Ishikawa (cell line): ENCODE measurements around the gene SNRK.

ENCODE experiments used
- CREB1 ChIP-seq: IDR thresholded peaks from 2 replicates; pipeline ENCODE4 v1.6.1; 2012; ENCODE audit warnings: low read depth
- EGR1 ChIP-seq: IDR thresholded peaks from 2 replicates; pipeline ENCODE4 v1.6.1; 2012
- EP300 ChIP-seq: IDR thresholded peaks from 2 replicates; pipeline ENCODE4 v1.6.1; 2012; ENCODE audit warnings: borderline replicate concordance
- FOXM1 ChIP-seq: IDR thresholded peaks from 2 replicates; pipeline ENCODE4 v1.6.1; 2012; ENCODE audit warnings: low read depth, borderline replicate concordance
- MAX ChIP-seq: IDR thresholded peaks from 2 replicates; pipeline ENCODE4 v1.6.1; 2012
- NFIC ChIP-seq: IDR thresholded peaks from 2 replicates; pipeline ENCODE4 v1.6.1; 2012
- RAD21 ChIP-seq: IDR thresholded peaks from 2 replicates; pipeline ENCODE4 v1.6.1; 2012; ENCODE audit warnings: low read depth
- REST ChIP-seq: IDR thresholded peaks from 2 replicates; pipeline ENCODE4 v1.6.1; 2012; ENCODE audit warnings: low read depth, mild to moderate bottlenecking
- TAF1 ChIP-seq: IDR thresholded peaks from 2 replicates; pipeline ENCODE4 v1.6.1; 2012; ENCODE audit warnings: low read depth, mild to moderate bottlenecking
- TCF12 ChIP-seq: IDR thresholded peaks from 2 replicates; pipeline ENCODE4 v1.6.1; 2012; ENCODE audit warnings: low read depth
- TEAD4 ChIP-seq: IDR thresholded peaks from 2 replicates; pipeline ENCODE4 v1.6.1; 2012
- USF1 ChIP-seq: IDR thresholded peaks from 2 replicates; pipeline ENCODE4 v1.6.1; 2012
- YY1 ChIP-seq: IDR thresholded peaks from 2 replicates; pipeline ENCODE4 v1.6.1; 2012; ENCODE audit warnings: low read depth

GRCh38 chr3:43268636-43269035, 17.7 kb upstream of the SNRK start:
- TF ChIP-seq USF1 (no peak), EP300 (no peak), YY1 (no peak), NFIC (no peak), TAF1 (no peak), EGR1 (no peak), TEAD4 (no peak), REST (no peak), RAD21 (no peak), CREB1 (no peak), FOXM1 (no peak), TCF12 (no peak), MAX (no peak)
